BE2C (cell line): ENCODE data around the gene SRF.
A peak's percentile ranks its signal among the peaks of the same experiment; 100 is the strongest.

ENCODE experiments used
- DNase-seq: peaks from one replicate; pipeline ENCODE4 v3.0.0-alpha.2; 2020
- H3K27me3 ChIP-seq: fragments of 250-450 bp; sonication (Bioruptor Pico); 2 replicates; pipeline ENCODE4 v1.5.1; 2020; ENCODE audit warnings: mild to moderate bottlenecking
- H3K36me3 ChIP-seq: fragments of 250-450 bp; sonication (Bioruptor Pico); 2 replicates; pipeline ENCODE4 v1.5.1; 2020; ENCODE audit warnings: mild to moderate bottlenecking
- H3K4me1 ChIP-seq: fragments of 250-450 bp; sonication (Bioruptor Pico); 2 replicates; pipeline ENCODE4 v1.5.1; 2020
- H3K4me3 ChIP-seq: 2 replicates; pipeline ENCODE4 v1.5.1; 2011; ENCODE audit warnings: low read depth, low read length
- H3K9me3 ChIP-seq: fragments of 250-450 bp; sonication (Bioruptor Pico); 2 replicates; pipeline ENCODE4 v1.5.1; 2020
- CTCF ChIP-seq: IDR thresholded peaks from 2 replicates; pipeline ENCODE4 v1.5.1; 2012; ENCODE audit warnings: mild to moderate bottlenecking, low read depth, low read length

The SRF gene

DNA sequence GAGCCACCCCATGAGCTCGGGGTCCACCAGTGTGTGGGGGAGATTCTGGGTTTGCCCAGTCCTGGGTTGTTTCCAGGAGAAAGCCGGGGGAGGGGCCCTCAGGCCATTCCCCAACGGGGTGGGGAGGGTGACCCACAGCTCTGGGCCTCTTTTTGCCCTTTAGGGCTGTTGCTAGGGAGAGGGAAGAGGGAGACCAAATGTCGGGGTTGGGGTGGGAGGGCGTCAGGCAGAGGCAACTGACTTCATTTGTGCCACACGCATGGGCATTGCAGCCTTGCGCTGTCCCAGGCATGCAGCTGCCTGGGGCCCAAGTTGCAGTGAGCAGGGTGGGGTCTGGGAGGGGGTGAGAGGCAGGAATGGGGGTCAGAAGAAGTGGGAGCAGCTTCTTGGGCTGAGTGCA, 9.0 kb downstream of the SRF start:
- H3K27me3 ChIP-seq, result no peaks in the 10 kb centered on the region
- TF ChIP-seq CTCF, result no peak
- H3K36me3 ChIP-seq, result peaks cover 36% of the 10 kb centered on the region
- no peak overlapping the region for H3K4me3 ChIP-seq
- H3K9me3 ChIP-seq, result no peaks in the 10 kb centered on the region
- DNase-seq, result no peak
- H3K4me1 ChIP-seq, result no peaks in the 10 kb centered on the region; the same call in 1 of the 2 replicates

DNA sequence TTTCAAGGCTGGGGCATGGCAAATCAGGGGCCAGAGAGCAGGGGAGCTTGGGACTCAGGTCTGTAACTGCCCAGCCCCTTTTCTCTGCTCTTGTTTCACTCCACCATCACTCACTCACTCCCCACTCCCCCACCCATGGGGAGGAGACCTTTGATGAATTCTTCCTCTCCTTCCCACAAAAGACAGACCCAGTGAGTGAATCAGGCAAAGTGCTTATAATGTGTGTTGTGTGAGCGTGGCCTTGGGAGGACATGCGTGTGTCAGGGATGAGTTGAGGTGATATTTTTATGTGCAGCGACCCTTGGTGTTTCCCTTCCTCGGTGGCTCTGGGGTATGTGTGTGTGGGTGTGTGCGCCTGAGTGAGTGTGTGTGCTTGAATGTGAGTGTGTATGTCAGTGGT, 9.9 kb downstream of the SRF start:
- TF ChIP-seq CTCF, result no peak
- peaks cover 27% of the 10 kb centered on the region for H3K36me3 ChIP-seq
- H3K27me3 ChIP-seq, result no peaks in the 10 kb centered on the region
- no peaks in the 10 kb centered on the region for H3K4me1 ChIP-seq
- no peak for DNase-seq
- H3K4me3 ChIP-seq, result no peak overlapping the region
- no peaks in the 10 kb centered on the region for H3K9me3 ChIP-seq

DNA sequence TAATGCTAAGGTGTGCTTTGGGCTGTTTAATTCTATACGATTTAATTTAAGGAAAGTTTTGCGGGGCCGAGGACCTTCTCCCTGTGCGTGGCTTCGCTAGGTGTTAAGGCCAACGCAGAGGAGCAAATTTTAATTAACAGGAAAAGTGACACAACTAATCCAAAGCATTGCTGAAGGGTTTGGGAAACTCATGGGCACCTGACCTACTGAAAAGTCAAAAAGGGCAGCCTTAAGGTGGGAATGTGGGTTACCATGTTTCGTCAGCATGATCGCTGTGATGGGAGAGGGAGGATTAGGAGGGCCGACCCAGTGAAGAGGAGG, 10.5 kb downstream of the SRF start:
- Histone ChIP-seq H3K4me3 (peak overlapping the region; percentile 81), H3K36me3 (peaks cover 21% of the 10 kb centered on the region), H3K27me3 (no peaks in the 10 kb centered on the region), H3K9me3 (no peaks in the 10 kb centered on the region), H3K4me1 (no peaks in the 10 kb centered on the region)
- DNase-seq, result no peak
- TF ChIP-seq CTCF, result no peak

DNA sequence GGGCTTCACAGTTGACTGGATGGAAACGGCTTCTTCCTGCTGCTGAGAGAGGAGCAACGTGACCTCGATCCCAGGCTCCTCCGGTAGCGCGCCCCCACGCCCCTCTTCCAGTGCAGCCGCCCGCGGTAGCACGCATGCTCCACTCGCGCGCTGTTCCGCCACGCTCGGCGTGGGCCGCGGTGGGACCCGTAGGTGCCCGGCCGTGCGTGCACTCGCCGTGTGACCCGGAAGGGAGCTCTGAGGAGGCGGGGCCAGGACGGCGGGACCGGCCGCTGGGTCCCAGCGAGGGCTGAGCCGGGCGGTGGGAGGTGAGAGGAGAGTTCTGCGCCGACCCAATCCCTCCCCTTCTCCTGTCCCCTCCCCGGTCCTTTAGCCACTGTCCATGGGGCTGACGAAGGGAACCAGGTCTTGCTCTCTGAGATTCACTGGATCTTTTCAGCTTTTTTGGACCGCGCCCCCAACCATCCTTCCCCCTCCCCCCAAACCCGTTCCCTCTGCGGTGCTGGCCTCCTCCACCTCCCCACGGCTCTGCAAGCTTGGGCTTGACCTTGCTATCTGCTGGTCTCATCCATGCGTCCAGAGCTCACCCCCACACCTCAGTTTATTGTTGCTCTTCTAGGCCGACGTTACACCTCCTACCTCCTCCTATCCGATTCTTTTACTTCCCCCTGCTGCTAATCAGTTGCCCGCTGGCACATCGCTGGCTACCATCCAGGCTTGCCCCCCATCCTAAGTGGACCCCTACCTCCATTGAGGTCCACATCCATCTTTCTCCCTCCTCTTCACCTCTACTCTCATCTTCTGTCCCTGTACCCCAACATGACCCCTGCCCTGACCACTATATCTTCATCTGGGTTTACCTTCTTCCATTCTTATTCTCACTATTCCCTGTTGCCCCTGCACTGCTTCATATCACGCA, 11.1 kb downstream of the SRF start, which contains the start of gene CUL9:
CUL9 (plus strand) TSS at position 255 of the 919 bp plus-strand sequence. CDS start 2,115 bp downstream, outside the sequence.
- Histone ChIP-seq H3K27me3 (no peaks in the 10 kb centered on the region), H3K4me1 (no peaks in the 10 kb centered on the region), H3K36me3 (peaks cover 17% of the 10 kb centered on the region), H3K9me3 (no peaks in the 10 kb centered on the region), H3K4me3 (peak within 1 kb of the TSS; percentile 81)
- TF ChIP-seq CTCF, result no peak
- DNase-seq, result peak; percentile 72

DNA sequence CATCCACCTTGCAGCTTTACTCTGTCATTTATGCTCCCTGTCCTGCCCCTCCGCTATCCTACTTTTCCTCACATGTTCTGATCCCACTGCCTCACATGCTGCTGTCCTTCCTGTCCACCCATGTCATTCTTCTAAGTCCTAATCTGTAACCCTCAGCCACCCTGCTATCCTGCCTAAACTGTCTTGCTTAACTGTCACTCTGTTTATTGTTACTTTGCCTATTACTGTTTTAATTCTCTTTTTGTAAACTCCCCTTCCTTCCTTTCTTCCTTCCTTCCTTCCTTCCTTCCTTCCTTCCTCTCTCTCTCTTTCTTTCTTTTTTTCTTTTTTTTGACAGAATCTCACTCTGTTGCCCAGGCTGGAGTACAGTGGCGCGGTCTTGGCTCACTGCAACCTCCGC, 12.4 kb downstream of the SRF start:
- H3K27me3 ChIP-seq, result no peaks in the 10 kb centered on the region
- DNase-seq, result no peak
- no peak overlapping the region for H3K4me3 ChIP-seq
- no peaks in the 10 kb centered on the region for H3K4me1 ChIP-seq
- no peaks in the 10 kb centered on the region for H3K9me3 ChIP-seq
- H3K36me3 ChIP-seq, result peaks cover 12% of the 10 kb centered on the region
- TF ChIP-seq CTCF, result no peak

- TF ChIP-seq CTCF, result no peak
- Histone ChIP-seq H3K4me3 (no peak overlapping the region), H3K9me3 (no peaks in the 10 kb centered on the region), H3K4me1 (no peaks in the 10 kb centered on the region), H3K36me3 (peaks cover 2% of the 10 kb centered on the region), H3K27me3 (no peaks in the 10 kb centered on the region)
- no peak for DNase-seq
Measured at GRCh38 chr6:43184268-43184985, 13.4 kb downstream of the SRF start.
